ENCODE measurements around the gene ATP2B2.

The ATP2B2 gene

GRCh38 chr3:10534066-10534465, 28.7 kb upstream of the ATP2B2 start:
- H3K36me3 ChIP-seq = no peaks in the 10 kb centered on the region
- TF ChIP-seq CTCF (IDR thresholded peaks at IDR 0.05) = no peak
- H3K27me3 ChIP-seq = no peaks in the 10 kb centered on the region
- no peak overlapping the region for H3K4me3 ChIP-seq (ENCODE audit: low read depth in 1 of 2, low read length in 1 of 2)
- no peaks in the 10 kb centered on the region for H3K4me1 ChIP-seq (ENCODE audit: control insufficient read depth in 1 of 2, insufficient read depth in 1 of 2, low read depth in 1 of 2, low read length in 1 of 2)
- no peak overlapping the region for H3K27ac ChIP-seq
- H3K9me3 ChIP-seq = no peaks in the 10 kb centered on the region

DNA sequence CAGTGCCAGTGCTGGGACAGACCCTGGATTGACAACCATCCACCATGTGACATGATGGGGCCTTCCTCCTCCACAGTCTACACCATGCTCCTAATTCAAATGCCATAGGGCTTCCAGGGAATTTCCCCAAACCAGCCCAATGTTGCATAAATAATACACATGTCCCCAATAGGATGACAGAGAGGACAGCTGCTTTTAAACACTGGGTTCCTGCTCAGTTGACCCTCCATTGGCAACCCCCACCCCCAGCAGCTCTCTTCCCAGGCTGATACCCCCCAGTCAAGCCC, 28.3 kb upstream of the ATP2B2 start:
- Histone ChIP-seq H3K27me3 (no peaks in the 10 kb centered on the region), H3K4me1 (ENCODE audit: control insufficient read depth in 1 of 2, insufficient read depth in 1 of 2, low read depth in 1 of 2, low read length in 1 of 2) (no peaks in the 10 kb centered on the region)
- TF ChIP-seq CTCF (IDR thresholded peaks at IDR 0.05) = no peak

GRCh38 chr3:10532939-10533736, 27.8 kb upstream of the ATP2B2 start:
- H3K36me3 ChIP-seq = no peaks in the 10 kb centered on the region
- no peak overlapping the region for H3K4me3 ChIP-seq (ENCODE audit: low read depth in 1 of 2, low read length in 1 of 2)
- no peaks in the 10 kb centered on the region for H3K4me1 ChIP-seq (ENCODE audit: control insufficient read depth in 1 of 2, insufficient read depth in 1 of 2, low read depth in 1 of 2, low read length in 1 of 2)
- no peak for TF ChIP-seq CTCF (IDR thresholded peaks at IDR 0.05)
- no peaks in the 10 kb centered on the region for H3K9me3 ChIP-seq
- no peaks in the 10 kb centered on the region for H3K27me3 ChIP-seq
- H3K27ac ChIP-seq = no peak overlapping the region

More for the DNA sequence above, 28.3 kb upstream of the ATP2B2 start:
- Histone ChIP-seq H3K4me3 (ENCODE audit: low read depth in 1 of 2, low read length in 1 of 2) (no peak overlapping the region), H3K36me3 (no peaks in the 10 kb centered on the region), H3K27ac (no peak overlapping the region), H3K9me3 (no peaks in the 10 kb centered on the region)

- H3K27me3 ChIP-seq = no peaks in the 10 kb centered on the region
- H3K9me3 ChIP-seq = no peaks in the 10 kb centered on the region
- H3K36me3 ChIP-seq = no peaks in the 10 kb centered on the region
- no peak for TF ChIP-seq CTCF (IDR thresholded peaks at IDR 0.05)
- no peak overlapping the region for H3K27ac ChIP-seq
- H3K4me1 ChIP-seq (ENCODE audit: control insufficient read depth in 1 of 2, insufficient read depth in 1 of 2, low read depth in 1 of 2, low read length in 1 of 2) = no peaks in the 10 kb centered on the region
- H3K4me3 ChIP-seq (ENCODE audit: low read depth in 1 of 2, low read length in 1 of 2) = no peak overlapping the region
Observed at GRCh38 chr3:10531031-10531430, 25.6 kb upstream of the ATP2B2 start.

DNA sequence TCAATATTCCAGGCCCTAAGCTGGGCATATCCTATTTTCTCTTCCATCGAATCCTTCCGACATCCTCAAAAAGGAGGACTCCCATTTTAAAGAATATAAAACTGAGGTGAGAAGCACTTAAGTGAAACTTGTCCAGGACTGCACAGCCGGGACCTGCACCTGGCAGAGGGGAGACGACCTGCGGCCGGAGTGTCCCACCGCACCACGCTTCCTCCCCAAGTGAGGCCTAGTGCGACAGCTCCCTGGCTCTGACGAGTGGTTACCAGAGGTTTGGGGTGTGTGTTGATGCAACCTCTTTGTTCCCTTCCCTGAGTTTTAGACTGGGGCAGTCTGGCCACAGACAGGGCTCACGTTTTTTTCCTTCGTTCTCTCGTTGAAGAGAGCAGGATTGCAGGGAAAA, 24.9 kb upstream of the ATP2B2 start:
- Histone ChIP-seq H3K27me3 (no peaks in the 10 kb centered on the region), H3K4me3 (ENCODE audit: low read depth in 1 of 2, low read length in 1 of 2) (no peak overlapping the region), H3K36me3 (no peaks in the 10 kb centered on the region), H3K4me1 (ENCODE audit: control insufficient read depth in 1 of 2, insufficient read depth in 1 of 2, low read depth in 1 of 2, low read length in 1 of 2) (no peaks in the 10 kb centered on the region), H3K9me3 (no peaks in the 10 kb centered on the region), H3K27ac (no peak overlapping the region)
- no peak for TF ChIP-seq CTCF (IDR thresholded peaks at IDR 0.05)
